HG03045 (cell line): Measurements from ENCODE around the gene CRHR2.
"Not testable (repeated sequence)": the region's sequence is repeated elsewhere in the genome, so short reads cannot be mapped to it uniquely, and the experiment has no call there.

Experiments
- ATAC-seq: cut with Tn5 transposase; IDR thresholded peaks from one replicate; pipeline ENCODE4 v1.9.1; 2021; ENCODE audit warnings: mild to moderate bottlenecking, moderate library complexity; ENCODE audit not compliant: unreplicated experiment

Gene CRHR2

DNA sequence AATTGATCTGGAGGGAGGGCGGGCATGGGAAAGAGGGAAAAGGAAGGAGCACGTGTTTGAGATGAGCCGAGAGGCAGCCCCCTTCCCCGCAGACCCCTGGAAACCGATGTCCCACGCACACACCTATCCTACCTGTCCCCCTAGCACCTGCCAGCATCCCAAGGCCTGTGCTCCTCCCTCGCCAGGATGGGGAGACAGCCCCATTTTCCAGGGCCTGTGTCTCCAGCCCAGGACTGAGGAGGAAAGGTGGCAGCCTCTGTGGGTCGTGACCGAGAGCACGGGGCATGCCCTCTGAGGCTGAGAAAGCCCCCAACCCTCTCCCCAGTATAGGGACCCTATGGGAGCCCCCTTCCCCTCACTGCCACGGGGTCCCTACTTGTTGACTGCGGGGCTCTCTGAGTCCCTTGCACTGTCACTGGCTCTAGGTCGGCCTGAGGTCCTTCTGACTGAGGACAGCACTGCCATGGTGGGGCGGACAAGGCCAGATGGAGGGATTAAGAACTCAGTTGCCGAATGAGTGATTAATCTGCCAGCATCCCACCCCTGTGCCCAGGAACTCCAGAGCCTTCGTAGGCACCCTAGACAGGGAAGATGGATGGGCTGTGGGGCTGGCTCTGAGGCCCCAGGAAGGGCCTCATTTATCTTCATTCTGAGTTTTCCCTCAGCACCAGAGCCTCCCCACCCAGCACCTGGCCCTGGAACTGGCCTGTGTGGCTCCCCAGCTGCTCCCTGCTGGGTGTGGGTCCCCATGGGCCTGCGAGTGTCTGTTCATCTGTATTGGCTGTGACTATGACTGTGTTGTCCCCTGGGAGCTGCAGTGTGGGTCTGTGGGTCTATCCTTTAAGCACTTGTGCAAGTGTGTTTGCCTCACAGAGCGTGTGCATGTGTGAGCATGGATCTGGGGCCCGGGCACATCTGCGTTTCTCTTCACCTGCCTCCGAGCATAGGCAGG, 26.0 kb downstream of the CRHR2 start:
- ATAC-seq = no peak

DNA sequence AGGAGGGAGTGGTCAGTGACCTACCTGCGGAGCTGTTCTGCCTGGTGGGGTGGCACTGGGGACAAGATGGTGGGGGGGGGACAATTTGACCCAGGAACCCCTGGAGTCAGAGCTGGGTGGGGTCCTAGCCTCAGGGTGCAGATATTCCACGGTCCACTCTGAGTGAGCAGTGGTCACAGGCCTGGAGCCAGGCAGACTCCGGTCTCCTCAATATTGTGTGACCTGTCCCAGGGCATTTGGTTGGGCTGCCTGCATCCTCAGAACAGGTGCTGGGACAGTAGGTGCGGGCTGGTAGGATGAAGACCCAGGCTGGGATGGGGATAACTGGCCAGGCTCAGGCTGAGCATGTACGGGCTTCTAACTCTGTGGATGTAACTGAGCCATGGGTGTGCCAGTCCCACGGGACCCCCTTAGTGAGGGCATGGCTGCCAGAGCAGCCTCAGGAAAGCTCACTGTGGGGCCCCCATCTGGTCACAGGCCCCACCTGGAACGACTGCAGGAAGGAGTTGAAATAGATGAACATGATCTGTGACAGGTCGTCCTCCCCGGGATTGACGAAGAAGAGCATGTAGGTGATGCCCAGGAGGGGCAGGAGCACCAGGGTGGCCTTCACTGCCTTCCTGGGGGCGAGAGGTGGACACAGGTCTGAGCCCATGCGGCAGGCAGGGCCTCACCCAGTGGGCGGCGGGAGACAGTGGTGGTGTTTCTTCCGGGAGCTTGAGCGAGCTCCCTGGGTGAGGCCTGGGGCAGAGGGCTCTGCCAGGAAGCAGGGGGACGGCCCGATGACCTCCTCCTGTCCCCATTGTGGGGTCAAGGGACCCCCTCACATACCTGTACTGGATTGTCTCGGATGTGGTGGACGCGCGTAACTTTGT, 26.9 kb downstream of the CRHR2 start:
- ATAC-seq = no peak

DNA sequence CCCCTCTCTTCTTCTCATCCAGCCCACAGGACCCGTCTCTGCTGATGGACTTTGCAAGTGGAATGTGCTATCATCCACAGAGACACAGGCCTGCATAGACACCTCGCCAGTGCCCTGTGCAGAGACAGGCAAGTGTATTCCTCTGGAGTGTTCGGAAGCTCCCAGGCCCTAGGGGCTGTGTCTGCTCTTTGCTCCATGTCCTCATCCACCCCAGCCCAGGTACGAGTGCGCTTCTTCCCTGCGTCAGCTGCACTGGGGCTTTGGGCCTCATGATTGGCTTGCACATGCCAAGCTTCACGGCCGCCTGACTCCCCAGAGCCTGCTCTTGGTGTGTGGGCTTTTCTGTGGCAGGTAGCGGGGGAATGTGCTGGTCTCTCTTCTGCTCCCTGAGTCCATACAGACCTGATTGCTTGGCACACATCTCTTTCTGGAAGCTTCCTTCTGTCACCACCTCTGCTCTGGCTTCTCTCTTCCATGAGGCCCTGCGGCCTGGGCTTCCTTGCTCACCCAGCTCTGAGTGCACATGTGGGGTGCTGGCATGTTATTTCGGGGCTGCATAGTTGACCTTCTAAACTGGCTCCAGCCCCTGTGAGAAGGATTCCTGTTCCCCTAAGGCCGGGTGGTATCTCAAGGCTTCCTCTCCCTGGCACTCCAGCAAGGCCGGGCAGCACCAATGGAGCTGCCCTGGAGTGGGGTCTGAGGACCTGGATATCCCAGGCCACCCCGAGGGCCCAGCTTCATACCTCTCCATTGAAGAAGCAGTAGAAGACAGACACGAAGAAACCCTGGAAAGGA, 27.8 kb downstream of the CRHR2 start:
- ATAC-seq = no peak

- ATAC-seq = no peak
These were observed 29.3 kb downstream of the CRHR2 start for GRCh38 chr7:30652698-30653641.

GRCh38 chr7:30652132-30652531, 30.1 kb downstream of the CRHR2 start:
- no peak for ATAC-seq

DNA sequence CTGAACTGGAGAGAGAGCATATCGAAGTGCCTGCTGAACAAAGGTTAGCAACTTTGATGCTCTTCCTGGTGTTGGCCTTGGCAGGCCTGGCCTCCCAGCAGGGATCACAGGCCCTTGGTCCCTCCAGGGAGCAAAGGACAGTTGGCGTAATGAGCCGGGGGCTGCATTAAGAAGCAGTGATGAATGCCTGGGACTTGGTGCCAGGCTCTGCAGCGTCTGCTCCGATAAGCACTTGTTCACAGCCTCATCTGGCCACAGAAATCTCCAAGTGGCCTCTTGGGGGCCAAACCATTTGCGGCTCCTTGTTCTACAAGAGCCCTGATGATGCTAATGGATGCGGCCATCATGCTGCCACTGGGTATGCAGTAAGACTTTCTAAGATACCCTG, 31.8 kb downstream of the CRHR2 start:
- no peak for ATAC-seq

DNA sequence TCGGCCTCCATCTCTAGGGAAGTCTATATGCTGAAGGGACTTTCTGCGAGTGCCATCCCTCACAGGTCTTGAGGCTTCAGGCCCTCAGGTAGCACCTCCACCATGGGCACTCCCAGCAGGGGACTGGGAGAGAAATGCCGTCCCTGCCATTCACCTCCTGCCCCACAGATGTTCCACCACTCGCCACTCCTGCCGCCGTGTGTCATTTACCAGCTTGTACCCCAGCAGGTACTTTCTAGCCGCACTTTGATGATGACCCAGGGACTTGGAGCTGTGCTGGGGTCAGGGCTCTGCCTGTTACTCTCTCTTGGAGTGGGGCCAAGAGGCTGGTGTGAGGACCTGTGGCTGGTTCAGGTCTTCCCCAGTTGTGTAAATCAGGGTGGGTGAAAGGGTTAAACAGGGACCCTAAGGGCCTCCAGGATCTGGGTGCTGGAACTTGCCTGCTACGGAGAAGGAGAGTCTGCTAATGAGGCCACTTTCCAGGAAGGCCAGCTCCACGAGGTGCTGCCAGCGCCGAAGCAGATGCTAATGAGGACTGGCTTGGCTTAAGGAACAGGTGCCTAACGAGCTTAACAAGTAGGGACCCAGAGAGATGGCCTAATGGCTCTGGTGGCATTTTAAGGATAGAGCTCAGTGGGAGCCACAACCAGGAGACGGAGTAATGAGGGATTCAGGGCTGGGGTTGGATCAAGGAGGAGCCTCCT, 32.4 kb downstream of the CRHR2 start:
- no peak for ATAC-seq

GRCh38 chr7:30648744-30649540, 33.3 kb downstream of the CRHR2 start:
- ATAC-seq = no peak

DNA sequence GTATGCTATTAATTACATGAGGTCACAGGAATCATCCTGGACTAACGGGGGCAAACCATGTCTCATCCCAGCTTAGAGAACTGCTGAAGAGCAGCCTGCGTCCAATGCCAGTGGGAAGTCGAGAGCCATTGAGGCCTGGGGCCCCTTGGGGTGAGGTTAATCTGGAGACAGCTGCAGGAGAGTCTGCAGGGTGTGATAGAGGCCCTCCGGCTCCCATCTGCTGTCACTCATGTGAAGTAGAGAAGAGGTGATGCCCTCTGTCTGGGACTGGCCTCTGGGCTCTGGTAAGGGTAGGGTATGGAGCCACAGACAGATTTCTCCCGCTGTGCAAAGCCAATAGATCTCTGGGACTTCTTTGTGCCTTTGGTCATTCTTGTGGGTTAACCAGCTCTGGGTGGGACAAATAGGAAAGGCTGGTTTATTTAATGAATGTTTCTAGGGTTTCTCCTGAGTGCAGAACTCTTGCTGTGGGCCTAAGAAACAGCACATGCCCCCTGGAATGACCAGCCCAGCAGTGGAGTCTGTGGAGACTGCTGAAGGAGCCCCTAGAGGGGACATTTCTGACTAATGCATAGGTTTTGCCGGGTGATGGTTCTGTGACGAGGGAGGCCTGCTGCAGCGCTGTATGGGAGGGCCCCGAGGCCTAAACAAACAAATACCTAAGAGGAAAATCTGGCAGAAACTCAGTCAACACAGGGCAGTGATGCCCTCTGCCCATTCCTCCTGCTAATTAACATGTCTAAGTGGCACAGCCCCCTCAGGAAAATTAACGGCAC, 34.5 kb downstream of the CRHR2 start:
- ATAC-seq = no peak

DNA sequence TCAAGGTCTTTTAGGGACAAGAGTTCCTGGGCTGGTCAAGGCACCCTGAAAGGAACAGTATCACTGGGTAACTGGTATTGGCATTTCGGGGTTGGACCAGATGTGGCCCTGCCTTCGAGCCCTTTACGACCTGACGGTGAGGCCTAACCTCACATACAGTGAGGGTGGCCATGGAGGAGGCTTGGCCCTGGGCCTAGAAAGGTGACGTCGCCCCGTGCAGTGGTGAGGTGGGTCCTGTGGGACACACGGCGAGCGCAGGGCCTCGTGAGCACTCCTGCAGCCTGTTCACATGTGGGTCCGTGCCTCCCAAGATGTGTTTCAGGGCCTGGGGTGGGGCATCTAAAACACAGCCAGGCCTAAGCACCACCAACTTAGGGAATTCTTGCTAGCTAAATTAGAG, 36.1 kb downstream of the CRHR2 start:
- ATAC-seq = no peak

DNA sequence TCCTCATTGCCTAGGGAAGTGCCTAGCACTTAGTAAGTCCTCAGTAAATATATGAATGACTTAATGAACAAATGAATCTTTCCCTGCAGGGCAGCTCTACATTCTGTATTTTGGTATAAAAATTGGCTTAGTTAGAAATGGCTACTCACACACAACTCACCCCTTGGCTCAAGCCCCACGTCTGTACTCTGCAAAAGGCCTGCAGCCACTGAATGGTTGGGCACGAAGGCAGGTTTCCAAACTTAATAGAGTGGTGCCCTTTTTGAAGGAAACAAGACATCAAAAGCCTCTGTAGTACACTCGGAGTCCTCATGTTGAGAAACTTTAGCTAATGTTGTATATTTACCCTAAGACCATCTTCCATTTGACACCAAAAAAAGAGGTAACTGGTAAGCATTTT, 36.6 kb downstream of the CRHR2 start:
- ATAC-seq = no peak

GRCh38 chr7:30644286-30644955, 37.8 kb downstream of the CRHR2 start:
- ATAC-seq = no peak

DNA sequence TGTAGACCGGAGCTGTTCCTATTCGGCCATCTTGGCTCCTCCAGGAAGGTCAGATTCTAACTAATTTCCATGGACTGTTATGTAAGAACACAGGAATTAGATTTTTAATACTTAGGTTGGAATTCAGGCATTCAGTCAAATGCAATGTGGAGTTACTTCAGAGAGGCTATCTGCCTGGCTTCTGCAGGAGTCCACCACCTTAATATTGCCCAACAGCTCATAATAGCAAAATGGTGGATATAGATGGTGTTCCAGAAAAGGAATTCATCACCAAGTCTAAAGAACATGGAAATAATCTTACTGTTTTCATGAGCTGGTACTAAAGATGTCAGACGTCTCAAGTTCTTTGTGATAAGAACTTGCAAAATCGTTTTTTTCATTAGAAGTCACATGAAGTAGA, 39.5 kb downstream of the CRHR2 start:
- ATAC-seq = no peak

GRCh38 chr7:30642322-30642721, 39.9 kb downstream of the CRHR2 start:
- ATAC-seq = not testable (repeated sequence)

- ATAC-seq = no peak
These were observed 46.5 kb downstream of the CRHR2 start for GRCh38 chr7:30635798-30636197.

- ATAC-seq = no peak
These were observed 47.5 kb downstream of the CRHR2 start for GRCh38 chr7:30634634-30635201.

DNA sequence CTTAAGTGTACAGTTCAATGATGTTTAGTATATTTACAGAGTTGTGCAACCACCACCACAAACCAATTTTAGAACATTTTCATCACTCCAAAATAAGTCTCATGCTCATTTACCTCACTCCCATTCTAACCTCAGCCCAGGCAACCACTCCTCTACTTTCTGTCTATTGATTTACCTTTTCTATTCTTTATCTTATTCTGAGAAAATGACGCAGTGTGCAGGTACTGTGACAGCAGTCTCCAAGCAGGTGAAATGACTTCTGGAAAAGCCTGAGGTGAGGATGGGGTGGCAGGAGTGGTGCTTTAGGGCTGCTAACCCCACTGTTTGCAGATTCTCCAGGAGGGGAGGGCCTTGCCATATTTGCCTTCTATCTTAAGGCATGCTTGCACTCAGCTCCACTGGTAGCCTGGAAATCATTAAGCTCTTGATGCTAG, 48.0 kb downstream of the CRHR2 start:
- no peak for ATAC-seq
